Natural killer cell treated with Interleukin-12 subunit alpha and Interleukin-12 subunit beta and Interleukin-15 and Interleukin-18, amount 100 ng/mL, for 72 hours (primary cell): ENCODE data around the gene VIL1. TPM values are rescaled to one million over a fixed set of nuclear protein-coding genes. Genes with fewer than 3 reads are reported as not detected.

ENCODE experiments used
- ATAC-seq, 2 donors: fragments of 150-1000 bp; cut with Tn5 transposase in 1 of 2; sonication (Bioruptor Pico), chemical (Tn5 transposase) in 1 of 2; 2 replicates each; pipeline ENCODE4 v1.10.0; 2021
- DNase-seq: peaks from one replicate; pipeline ENCODE4 v3.0.0; 2022; ENCODE audit warnings: low spot score
- H3K27ac Mint-ChIP-seq, 2 donors: 1 replicate in 1 of 2; 2 replicates in 1 of 2; pipeline ENCODE4 v1.8.0; 2022; ENCODE audit warnings: mixed read lengths in 2 of 2, mild to moderate bottlenecking in 1 of 2, moderate library complexity in 1 of 2
- H3K27me3 Mint-ChIP-seq, 2 donors: 1 replicate in 1 of 2; 2 replicates in 1 of 2; pipeline ENCODE4 v1.8.0; 2022; ENCODE audit warnings: mixed read lengths in 2 of 2
- H3K36me3 Mint-ChIP-seq: one replicate; pipeline ENCODE4 v1.8.0; 2022; ENCODE audit warnings: mixed read lengths
- H3K4me1 Mint-ChIP-seq, 2 donors: 1 replicate in 1 of 2; 2 replicates in 1 of 2; pipeline ENCODE4 v1.8.0; 2022; ENCODE audit warnings: low read depth in 2 of 2, mixed read lengths in 2 of 2, mild to moderate bottlenecking in 1 of 2
- H3K4me3 Mint-ChIP-seq: one replicate; pipeline ENCODE4 v1.8.0; 2022; ENCODE audit warnings: mixed read lengths
- H3K9me3 Mint-ChIP-seq: 2 replicates; pipeline ENCODE4 v1.8.0; 2022; ENCODE audit warnings: mixed read lengths
- total RNA-seq, 2 donors: library from RNA; stranded (reverse); gene quantifications; one replicate each; pipeline ENCODE4 v1.2.3, GENCODE V29; 2022

Gene VIL1
- total RNA-seq, 2 donors from 2014 or later = 0.10 TPM; not detected in 1

GRCh38 chr2:218397820-218398436 lies 21.0 kb upstream of the VIL1 start:
- peak overlapping the region; percentile 89 to 95 for H3K27ac Mint-ChIP-seq
- H3K4me3 Mint-ChIP-seq = peak overlapping the region; percentile 85
- H3K27me3 Mint-ChIP-seq = no peaks in the 10 kb centered on the region
- H3K36me3 Mint-ChIP-seq = no peaks in the 10 kb centered on the region
- peak; percentile 41 for ATAC-seq
- H3K4me1 Mint-ChIP-seq = peaks cover 41 to 49% of the 10 kb centered on the region in 2 donors
- H3K9me3 Mint-ChIP-seq = no peaks in the 10 kb centered on the region
- peak; percentile 81 for DNase-seq

GRCh38 chr2:218398437-218399390 lies 20.2 kb upstream of the VIL1 start:
- Mint-ChIP-seq H3K4me3 (peak overlapping the region; percentile 85), H3K27me3 (no peaks in the 10 kb centered on the region), H3K36me3 (no peaks in the 10 kb centered on the region), H3K9me3 (no peaks in the 10 kb centered on the region), H3K4me1 (peaks cover 45 to 49% of the 10 kb centered on the region in 2 donors), H3K27ac (peak overlapping the region; percentile 89 to 95)
- peak; percentile 52 to 61 for ATAC-seq
- peak; percentile 88 for DNase-seq

DNA sequence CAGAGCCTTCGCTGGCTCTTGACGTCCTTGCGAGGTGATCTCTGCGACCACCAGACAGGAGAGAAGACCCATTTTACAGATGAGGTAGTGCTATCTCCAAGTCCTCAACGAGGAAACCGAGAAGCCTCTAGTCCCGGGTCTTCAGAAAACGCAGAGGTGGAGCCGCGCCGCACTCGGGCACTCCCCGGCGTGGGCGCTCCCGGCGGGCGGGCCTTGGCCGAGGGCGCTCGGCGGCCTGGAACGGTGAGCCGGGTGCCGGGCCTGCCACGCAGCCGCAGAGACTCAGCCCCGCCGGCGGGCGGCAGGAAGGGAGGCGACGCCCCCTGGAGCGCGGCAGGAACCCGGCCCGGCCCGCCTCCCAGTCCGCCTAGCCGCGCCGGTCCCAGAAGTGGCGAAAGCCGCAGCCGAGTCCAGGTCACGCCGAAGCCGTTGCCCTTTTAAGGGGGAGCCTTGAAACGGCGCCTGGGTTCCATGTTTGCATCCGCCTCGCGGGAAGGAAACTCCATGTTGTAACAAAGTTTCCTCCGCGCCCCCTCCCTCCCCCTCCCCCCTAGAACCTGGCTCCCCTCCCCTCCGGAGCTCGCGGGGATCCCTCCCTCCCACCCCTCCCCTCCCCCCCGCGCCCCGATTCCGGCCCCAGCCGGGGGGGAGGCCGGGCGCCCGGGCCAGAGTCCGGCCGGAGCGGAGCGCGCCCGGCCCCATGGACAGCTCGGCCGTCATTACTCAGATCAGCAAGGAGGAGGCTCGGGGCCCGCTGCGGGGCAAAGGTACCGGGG lies 19.3 kb upstream of the VIL1 start, which contains the start of gene CTDSP1:
Gene CTDSP1 (plus strand): TSS at position 478 of the 776 bp plus-strand sequence. CDS start 223 bp downstream, at position 701.
- H3K36me3 Mint-ChIP-seq = no peaks in the 10 kb centered on the region
- no peaks in the 10 kb centered on the region for H3K9me3 Mint-ChIP-seq
- H3K27me3 Mint-ChIP-seq = no peaks in the 10 kb centered on the region
- peak; percentile 96 for DNase-seq
- H3K4me3 Mint-ChIP-seq = peak within 1 kb of the TSS; percentile 96
- H3K4me1 Mint-ChIP-seq = peaks cover 44 to 47% of the 10 kb centered on the region in 2 donors
- peak; percentile 76 to 82 for ATAC-seq
- H3K27ac Mint-ChIP-seq = peak within 1 kb of the TSS; percentile 89 to 95

DNA sequence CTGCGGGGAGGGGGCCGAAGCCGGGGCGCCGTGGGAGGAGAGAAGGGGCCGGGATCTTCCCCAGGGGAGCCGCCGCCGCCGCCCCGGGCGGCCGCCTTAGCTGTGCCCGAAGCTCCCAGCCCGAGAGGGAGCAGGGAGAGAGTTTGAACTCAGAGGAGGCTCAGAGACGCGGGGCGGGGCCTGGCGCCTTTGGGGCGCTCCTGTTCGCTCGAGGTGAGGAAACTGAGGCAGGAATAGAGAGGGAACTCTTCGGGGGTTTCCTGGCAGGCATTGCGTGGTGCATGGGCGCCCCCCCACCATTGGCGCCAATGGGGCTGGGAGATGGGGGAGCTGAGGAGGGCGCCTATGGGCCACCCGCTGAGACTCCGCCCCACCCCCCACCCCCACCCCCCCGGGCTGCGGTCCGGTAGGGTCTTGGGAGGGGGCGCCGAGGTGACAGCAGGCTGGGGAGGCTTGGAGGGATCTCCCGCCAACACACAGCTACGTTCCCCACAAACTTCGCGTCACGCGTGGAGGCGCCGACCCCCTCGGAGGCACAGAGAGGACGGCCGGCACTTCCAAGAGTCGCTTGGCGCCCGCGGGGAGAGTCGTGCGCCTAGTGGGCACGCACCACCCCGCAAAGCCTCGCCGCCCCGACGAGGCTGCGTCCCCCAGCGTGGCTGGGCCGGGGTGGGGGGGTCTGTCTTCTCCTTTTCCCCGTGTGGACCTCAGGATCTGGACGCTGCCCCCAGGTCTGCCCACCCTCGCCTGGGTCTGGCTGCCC lies 18.6 kb upstream of the VIL1 start:
- Mint-ChIP-seq H3K36me3 (no peaks in the 10 kb centered on the region), H3K9me3 (no peaks in the 10 kb centered on the region), H3K4me3 (peak overlapping the region; percentile 96), H3K27me3 (no peaks in the 10 kb centered on the region), H3K27ac (peak overlapping the region; percentile 83 to 89), H3K4me1 (peaks cover 44 to 47% of the 10 kb centered on the region in 2 donors)
- DNase-seq (peak; percentile 64), ATAC-seq (no peak)

DNA sequence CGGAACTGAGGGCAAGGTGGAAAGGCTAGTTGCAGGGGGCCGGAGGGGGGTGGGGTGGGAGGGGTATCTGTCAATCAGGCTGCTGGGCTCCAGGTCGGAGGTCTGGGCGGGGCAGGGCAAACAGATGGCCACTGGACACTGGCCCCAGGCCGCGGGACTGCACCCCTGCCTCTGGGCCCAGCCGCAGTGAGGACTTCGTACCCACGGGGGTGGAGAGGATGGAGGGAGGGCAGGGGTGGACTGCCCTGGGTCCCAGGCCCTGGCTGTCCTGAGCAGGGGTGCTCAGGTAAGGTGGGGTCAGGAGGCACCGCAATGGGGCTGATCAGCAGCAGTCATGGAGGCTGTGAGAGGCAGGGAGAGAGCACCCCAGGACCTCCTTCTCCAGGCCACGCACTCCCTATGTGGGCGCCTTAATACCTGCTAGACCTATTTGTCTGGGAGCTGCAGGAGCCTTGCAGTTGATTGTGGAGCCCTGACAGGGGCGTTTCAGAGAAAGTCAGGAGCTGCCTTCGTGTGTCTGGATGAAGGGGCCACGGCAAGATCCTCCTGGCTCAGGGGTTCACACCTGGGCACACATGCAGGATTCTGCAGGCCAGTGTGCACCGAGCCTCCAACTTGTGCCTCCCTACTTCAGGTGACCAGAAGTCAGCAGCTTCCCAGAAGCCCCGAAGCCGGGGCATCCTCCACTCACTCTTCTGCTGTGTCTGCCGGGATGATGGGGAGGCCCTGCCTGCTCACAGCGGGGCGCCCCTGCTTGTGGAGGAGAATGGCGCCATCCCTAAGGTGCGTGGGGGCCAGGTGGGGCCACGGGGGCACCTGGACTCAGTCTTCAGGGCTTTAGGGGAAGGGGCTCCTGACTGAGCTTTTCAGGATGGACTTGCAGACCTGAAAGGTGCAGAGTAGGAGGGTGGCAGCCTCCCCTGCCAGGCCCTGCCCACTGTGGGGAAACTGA lies 17.7 kb upstream of the VIL1 start:
- Mint-ChIP-seq H3K36me3 (no peaks in the 10 kb centered on the region), H3K9me3 (no peaks in the 10 kb centered on the region), H3K4me3 (peak overlapping the region; percentile 96), H3K27ac (peak overlapping the region; percentile 18 to 41), H3K27me3 (no peaks in the 10 kb centered on the region), H3K4me1 (peaks cover 45 to 50% of the 10 kb centered on the region in 2 donors)
- no peak for DNase-seq
- no peak for ATAC-seq

DNA sequence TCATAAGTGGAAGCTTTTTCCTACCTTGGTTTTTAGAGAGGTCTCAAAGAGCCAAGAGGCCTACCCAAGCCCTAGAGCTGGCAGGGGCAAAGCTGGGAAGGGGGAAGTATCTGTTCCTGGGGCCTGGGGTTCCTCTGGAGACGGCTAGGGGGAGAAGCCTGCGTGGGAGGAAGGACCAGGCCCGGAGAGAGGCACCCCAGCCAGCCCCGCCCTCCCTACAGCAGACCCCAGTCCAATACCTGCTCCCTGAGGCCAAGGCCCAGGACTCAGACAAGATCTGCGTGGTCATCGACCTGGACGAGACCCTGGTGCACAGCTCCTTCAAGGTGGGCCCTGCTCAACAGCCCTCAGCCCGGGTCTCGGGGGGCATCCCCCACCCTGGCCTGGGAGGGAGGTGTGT lies 17.0 kb upstream of the VIL1 start:
- H3K9me3 Mint-ChIP-seq = no peaks in the 10 kb centered on the region
- H3K27me3 Mint-ChIP-seq = no peaks in the 10 kb centered on the region
- no peaks in the 10 kb centered on the region for H3K36me3 Mint-ChIP-seq
- peak overlapping the region; percentile 96 for H3K4me3 Mint-ChIP-seq
- ATAC-seq = no peak
- no peak for DNase-seq
- H3K4me1 Mint-ChIP-seq = peaks cover 41 to 48% of the 10 kb centered on the region in 2 donors
- peak overlapping the region; percentile 18 to 41 for H3K27ac Mint-ChIP-seq

DNA sequence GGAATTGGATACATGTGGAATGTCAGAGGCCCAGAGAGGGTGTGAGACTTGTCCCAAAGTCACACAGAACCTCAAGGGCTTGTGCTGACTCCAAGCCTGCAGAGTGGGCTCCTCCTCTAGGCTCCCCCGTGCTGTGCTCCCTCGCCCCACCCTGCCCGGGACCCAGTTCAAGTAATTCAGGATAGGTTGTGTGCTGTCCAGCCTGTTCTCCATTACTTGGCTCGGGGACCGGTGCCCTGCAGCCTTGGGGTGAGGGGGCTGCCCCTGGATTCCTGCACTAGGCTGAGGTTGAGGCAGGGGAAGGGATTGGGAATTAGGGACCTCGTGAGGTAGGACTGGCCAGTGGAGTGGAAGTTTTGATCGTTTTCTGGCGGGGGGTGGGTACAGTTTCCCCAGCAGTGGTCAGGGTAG lies 16.4 kb upstream of the VIL1 start:
- no peak for DNase-seq
- no peaks in the 10 kb centered on the region for H3K9me3 Mint-ChIP-seq
- peaks cover 41 to 48% of the 10 kb centered on the region in 2 donors for H3K4me1 Mint-ChIP-seq
- H3K36me3 Mint-ChIP-seq = no peaks in the 10 kb centered on the region
- H3K27me3 Mint-ChIP-seq = no peaks in the 10 kb centered on the region
- no peak overlapping the region for H3K27ac Mint-ChIP-seq
- no peak overlapping the region for H3K4me3 Mint-ChIP-seq
- ATAC-seq = no peak

- H3K27ac Mint-ChIP-seq = peak overlapping the region in 1 of 2 donors; percentile 35
- H3K27me3 Mint-ChIP-seq = no peaks in the 10 kb centered on the region
- no peak overlapping the region for H3K4me3 Mint-ChIP-seq
- no peaks in the 10 kb centered on the region for H3K9me3 Mint-ChIP-seq
- no peaks in the 10 kb centered on the region for H3K36me3 Mint-ChIP-seq
- H3K4me1 Mint-ChIP-seq = peaks cover 41 to 43% of the 10 kb centered on the region in 2 donors
- ATAC-seq = no peak
- DNase-seq = no peak
These were observed 16.0 kb upstream of the VIL1 start for GRCh38 chr2:218402911-218403411.

DNA sequence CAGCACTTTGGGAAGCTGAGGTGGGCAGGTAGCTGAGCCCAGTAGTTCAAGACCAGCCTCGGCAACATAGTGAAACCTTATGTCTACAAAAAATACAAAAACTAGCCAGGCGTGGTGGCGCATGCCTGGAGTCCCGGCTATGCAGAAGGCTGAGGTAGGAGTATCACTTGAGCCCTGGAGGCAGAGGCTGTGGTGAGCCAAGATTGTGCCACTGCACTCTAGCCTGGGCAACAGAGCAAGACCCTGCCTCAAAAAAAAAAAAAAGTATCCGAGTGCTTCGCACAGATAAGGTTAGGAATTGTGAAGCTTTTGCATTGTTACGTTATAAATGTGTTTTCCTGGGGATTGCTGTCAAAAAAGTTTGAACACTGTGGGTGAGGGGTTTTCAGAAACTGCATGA lies 15.1 kb upstream of the VIL1 start:
- Mint-ChIP-seq H3K9me3 (no peaks in the 10 kb centered on the region), H3K4me3 (no peak overlapping the region), H3K36me3 (no peaks in the 10 kb centered on the region), H3K27ac (peak overlapping the region in 1 of 2 donors; percentile 35), H3K4me1 (peaks cover 44 to 45% of the 10 kb centered on the region in 2 donors), H3K27me3 (no peaks in the 10 kb centered on the region)
- DNase-seq = no peak
- no peak for ATAC-seq

GRCh38 chr2:218404351-218405085 lies 14.4 kb upstream of the VIL1 start:
- Mint-ChIP-seq H3K4me3 (no peak overlapping the region), H3K36me3 (no peaks in the 10 kb centered on the region), H3K27me3 (no peaks in the 10 kb centered on the region), H3K27ac (peak overlapping the region; percentile 80 to 91), H3K4me1 (peaks cover 44 to 45% of the 10 kb centered on the region in 2 donors), H3K9me3 (no peaks in the 10 kb centered on the region)
- no peak for DNase-seq
- ATAC-seq = no peak

GRCh38 chr2:218405086-218405745 lies 13.7 kb upstream of the VIL1 start:
- peaks cover 44 to 45% of the 10 kb centered on the region in 2 donors for H3K4me1 Mint-ChIP-seq
- peak overlapping the region; percentile 80 to 91 for H3K27ac Mint-ChIP-seq
- DNase-seq (no peak), ATAC-seq (no peak)
- H3K9me3 Mint-ChIP-seq = no peaks in the 10 kb centered on the region
- H3K4me3 Mint-ChIP-seq = peak overlapping the region; percentile 93
- H3K36me3 Mint-ChIP-seq = no peaks in the 10 kb centered on the region
- no peaks in the 10 kb centered on the region for H3K27me3 Mint-ChIP-seq
